ENCODE data around the gene ADRA2A.

The ADRA2A gene

DNA sequence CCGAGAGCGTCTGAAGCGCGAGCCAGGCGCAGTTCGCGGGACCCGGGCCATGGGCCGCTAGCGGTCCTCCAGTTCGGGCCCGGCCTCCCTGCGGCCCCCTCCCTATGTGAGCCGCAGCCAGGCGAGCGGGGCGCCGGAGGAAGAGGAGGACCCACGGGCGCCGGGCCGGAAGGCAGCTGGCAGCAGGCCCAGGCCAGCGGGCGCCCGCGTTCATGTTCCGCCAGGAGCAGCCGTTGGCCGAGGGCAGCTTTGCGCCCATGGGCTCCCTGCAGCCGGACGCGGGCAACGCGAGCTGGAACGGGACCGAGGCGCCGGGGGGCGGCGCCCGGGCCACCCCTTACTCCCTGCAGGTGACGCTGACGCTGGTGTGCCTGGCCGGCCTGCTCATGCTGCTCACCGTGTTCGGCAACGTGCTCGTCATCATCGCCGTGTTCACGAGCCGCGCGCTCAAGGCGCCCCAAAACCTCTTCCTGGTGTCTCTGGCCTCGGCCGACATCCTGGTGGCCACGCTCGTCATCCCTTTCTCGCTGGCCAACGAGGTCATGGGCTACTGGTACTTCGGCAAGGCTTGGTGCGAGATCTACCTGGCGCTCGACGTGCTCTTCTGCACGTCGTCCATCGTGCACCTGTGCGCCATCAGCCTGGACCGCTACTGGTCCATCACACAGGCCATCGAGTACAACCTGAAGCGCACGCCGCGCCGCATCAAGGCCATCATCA, 1.1 kb downstream of the ADRA2A start:
- TF ChIP-seq, protein P1, sequence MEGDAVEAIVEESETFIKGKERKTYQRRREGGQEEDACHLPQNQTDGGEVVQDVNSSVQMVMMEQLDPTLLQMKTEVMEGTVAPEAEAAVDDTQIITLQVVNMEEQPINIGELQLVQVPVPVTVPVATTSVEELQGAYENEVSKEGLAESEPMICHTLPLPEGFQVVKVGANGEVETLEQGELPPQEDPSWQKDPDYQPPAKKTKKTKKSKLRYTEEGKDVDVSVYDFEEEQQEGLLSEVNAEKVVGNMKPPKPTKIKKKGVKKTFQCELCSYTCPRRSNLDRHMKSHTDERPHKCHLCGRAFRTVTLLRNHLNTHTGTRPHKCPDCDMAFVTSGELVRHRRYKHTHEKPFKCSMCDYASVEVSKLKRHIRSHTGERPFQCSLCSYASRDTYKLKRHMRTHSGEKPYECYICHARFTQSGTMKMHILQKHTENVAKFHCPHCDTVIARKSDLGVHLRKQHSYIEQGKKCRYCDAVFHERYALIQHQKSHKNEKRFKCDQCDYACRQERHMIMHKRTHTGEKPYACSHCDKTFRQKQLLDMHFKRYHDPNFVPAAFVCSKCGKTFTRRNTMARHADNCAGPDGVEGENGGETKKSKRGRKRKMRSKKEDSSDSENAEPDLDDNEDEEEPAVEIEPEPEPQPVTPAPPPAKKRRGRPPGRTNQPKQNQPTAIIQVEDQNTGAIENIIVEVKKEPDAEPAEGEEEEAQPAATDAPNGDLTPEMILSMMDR (IDR thresholded peaks at IDR 0.05; ENCODE audit: low read depth, low read length) = no peak
- DNase-seq (ENCODE audit: low read depth in 2 of 2) = peak; percentile 7 to 12
- peak overlapping the region; percentile 15 to 51 for H3K4me3 ChIP-seq (replicated peaks in 1 of 2; ENCODE audit: low read depth in 2 of 2, low read length in 2 of 2)

DNA sequence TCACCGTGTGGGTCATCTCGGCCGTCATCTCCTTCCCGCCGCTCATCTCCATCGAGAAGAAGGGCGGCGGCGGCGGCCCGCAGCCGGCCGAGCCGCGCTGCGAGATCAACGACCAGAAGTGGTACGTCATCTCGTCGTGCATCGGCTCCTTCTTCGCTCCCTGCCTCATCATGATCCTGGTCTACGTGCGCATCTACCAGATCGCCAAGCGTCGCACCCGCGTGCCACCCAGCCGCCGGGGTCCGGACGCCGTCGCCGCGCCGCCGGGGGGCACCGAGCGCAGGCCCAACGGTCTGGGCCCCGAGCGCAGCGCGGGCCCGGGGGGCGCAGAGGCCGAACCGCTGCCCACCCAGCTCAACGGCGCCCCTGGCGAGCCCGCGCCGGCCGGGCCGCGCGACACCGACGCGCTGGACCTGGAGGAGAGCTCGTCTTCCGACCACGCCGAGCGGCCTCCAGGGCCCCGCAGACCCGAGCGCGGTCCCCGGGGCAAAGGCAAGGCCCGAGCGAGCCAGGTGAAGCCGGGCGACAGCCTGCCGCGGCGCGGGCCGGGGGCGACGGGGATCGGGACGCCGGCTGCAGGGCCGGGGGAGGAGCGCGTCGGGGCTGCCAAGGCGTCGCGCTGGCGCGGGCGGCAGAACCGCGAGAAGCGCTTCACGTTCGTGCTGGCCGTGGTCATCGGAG, 1.8 kb downstream of the ADRA2A start:
- TF ChIP-seq, protein P1 (IDR thresholded peaks at IDR 0.05; ENCODE audit: low read depth, low read length) = no peak
- no peak overlapping the region for H3K4me3 ChIP-seq (replicated peaks in 1 of 2; ENCODE audit: low read depth in 2 of 2, low read length in 2 of 2)
- no peak for DNase-seq (ENCODE audit: low read depth in 2 of 2)

DNA sequence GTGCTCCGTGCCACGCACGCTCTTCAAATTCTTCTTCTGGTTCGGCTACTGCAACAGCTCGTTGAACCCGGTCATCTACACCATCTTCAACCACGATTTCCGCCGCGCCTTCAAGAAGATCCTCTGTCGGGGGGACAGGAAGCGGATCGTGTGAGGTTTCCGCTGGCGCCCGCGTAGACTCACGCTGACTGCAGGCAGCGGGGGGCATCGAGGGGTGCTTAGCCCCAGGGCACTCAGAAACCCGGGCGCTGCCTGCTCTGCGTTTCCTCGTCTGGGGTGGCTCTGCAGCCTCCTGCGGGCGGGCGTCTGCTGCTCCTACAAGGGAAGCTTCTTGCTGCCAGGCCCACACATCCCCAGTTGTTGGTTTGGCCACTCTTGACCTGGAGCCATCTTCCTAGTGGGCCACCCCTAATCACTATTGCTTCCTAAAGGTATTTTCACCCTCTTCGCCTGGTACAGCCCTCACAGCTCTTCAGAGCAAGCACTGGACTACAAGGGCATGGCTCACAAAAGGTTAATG, 2.5 kb downstream of the ADRA2A start:
- DNase-seq (ENCODE audit: low read depth in 2 of 2) = no peak
- TF ChIP-seq, protein P1 (IDR thresholded peaks at IDR 0.05; ENCODE audit: low read depth, low read length) = no peak
- H3K4me3 ChIP-seq (replicated peaks in 1 of 2; ENCODE audit: low read depth in 2 of 2, low read length in 2 of 2) = no peak overlapping the region

DNA sequence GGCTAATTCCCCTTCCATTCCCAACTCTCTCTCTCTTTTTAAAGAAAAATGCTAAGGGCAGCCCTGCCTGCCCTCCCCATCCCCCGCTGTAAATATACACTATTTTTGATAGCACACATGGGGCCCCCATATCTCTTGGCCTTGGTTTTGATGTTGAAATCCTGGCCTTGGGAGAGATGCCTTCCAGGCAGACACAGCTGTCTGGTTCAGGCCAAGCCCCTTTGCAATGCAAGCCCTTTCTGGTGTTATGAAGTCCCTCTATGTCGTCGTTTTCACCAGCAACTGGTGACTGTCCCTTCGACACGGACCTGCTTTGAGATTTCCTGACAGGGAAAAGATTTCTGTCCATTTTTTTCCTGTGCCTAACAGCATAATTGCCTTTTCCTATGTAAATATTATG, 3.0 kb downstream of the ADRA2A start:
- TF ChIP-seq, protein P1 (IDR thresholded peaks at IDR 0.05; ENCODE audit: low read depth, low read length) = no peak
- DNase-seq (ENCODE audit: low read depth in 2 of 2) = no peak
- H3K4me3 ChIP-seq (replicated peaks in 1 of 2; ENCODE audit: low read depth in 2 of 2, low read length in 2 of 2) = no peak overlapping the region

DNA sequence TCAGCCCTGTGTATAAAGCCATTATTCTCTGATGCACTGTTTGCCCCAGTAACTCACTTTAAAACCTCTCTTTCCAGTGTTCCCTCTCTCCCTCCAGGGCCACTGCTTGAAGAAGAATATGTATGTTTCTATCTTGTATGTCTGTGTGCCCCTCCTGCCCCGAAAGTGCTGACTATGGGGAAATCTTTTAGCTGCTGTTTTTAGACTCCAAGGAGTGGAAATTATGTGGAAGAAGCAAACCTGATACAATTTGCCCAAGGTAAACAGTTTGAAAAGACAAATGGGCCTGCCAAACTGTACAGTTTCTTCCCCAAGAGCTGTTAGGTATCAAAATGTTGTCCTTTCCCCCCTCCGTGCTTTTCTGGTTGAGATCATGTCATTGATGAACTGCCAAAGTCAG, 3.4 kb downstream of the ADRA2A start:
- TF ChIP-seq, protein P1 (IDR thresholded peaks at IDR 0.05; ENCODE audit: low read depth, low read length) = no peak
- DNase-seq (ENCODE audit: low read depth in 2 of 2) = no peak
- no peak overlapping the region for H3K4me3 ChIP-seq (replicated peaks in 1 of 2; ENCODE audit: low read depth in 2 of 2, low read length in 2 of 2)

DNA sequence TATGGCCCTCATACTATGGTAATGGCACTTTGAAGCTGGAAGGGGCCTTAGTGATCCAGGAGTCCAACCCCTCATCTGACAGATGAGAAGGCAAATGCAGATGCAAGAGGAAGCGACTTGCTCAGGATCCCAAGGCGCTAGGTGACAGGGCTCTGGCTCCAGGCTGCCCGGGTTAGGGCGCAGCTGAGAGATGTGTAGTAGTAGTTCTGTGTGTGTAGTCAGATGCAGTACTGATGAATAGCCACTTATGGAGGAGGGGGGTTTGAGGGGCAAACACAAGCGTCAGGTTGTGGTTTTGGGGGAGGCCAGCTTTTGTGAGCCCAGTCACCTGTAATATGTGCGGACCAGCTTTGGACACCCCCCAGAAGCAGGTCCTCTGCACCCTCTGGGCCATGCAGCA, 4.8 kb downstream of the ADRA2A start:
- no peak for DNase-seq (ENCODE audit: low read depth in 2 of 2)
- TF ChIP-seq, protein P1 (IDR thresholded peaks at IDR 0.05; ENCODE audit: low read depth, low read length) = no peak
- no peak overlapping the region for H3K4me3 ChIP-seq (replicated peaks in 1 of 2; ENCODE audit: low read depth in 2 of 2, low read length in 2 of 2)

Measured in cardiac fibroblast (primary cell).